Skeletal muscle satellite cell (primary cell): ENCODE results near the gene PGRMC2.
"Not testable (repeated sequence)": the region's sequence is repeated elsewhere in the genome, so short reads cannot be mapped to it uniquely, and the experiment has no call there.

ENCODE experiments used
- H3K27me3 ChIP-seq: 2 replicates; pipeline ENCODE4 v1.7.0; 2013; ENCODE audit warnings: low read length; ENCODE audit not compliant: control insufficient read depth, insufficient read depth
- H3K36me3 ChIP-seq: 2 replicates; pipeline ENCODE4 v1.7.0; 2013; ENCODE audit warnings: mild to moderate bottlenecking, control low read depth, low read length; ENCODE audit not compliant: insufficient read depth
- H3K4me1 ChIP-seq: 2 replicates; pipeline ENCODE4 v1.7.0; 2013; ENCODE audit warnings: low read length; ENCODE audit not compliant: control insufficient read depth, insufficient read depth
- H3K4me2 ChIP-seq: 2 replicates; pipeline ENCODE4 v1.7.0; 2013; ENCODE audit warnings: mild to moderate bottlenecking, low read length
- H3K4me3 ChIP-seq: 2 replicates; pipeline ENCODE4 v1.7.0; 2013; ENCODE audit warnings: low read length
- H3K9ac ChIP-seq: 2 replicates; pipeline ENCODE4 v1.7.0; 2013; ENCODE audit warnings: mild to moderate bottlenecking, low read depth, low read length, moderate library complexity
- H3K9me3 ChIP-seq: replicated peaks from 2 replicates; pipeline ENCODE4 v1.7.0; 2013; ENCODE audit warnings: mild to moderate bottlenecking, control low read depth, low read length

Gene PGRMC2

GRCh38 chr4:128265550-128265949 lies 22.1 kb downstream of the PGRMC2 start:
- not testable (repeated sequence) for H3K9ac ChIP-seq, H3K4me2 ChIP-seq, H3K27me3 ChIP-seq, H3K9me3 ChIP-seq, H3K4me3 ChIP-seq, H3K4me1 ChIP-seq
- H3K36me3 ChIP-seq, result peaks cover 10% of the 10 kb centered on the region

DNA sequence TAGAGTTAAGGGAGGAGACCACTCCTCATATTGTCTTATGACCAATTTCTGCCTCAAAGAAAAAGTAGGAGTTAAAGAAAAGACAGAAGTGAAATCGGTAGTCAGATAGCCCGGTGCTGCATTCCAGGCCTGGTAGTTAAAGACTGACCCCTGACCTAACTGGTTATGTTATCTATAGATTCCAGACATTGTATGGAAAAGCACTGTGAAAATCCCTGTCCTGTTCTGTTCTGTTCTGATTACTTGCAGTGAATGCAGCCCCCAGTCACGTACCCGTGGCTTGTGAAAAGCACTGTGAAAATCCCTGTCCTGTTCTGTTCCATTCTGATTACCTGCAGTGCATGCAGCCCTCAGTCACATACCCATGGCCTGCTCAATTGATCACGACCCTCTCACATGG lies 27.7 kb downstream of the PGRMC2 start:
- H3K4me2 ChIP-seq, H3K36me3 ChIP-seq, H3K27me3 ChIP-seq, H3K4me1 ChIP-seq, H3K9ac ChIP-seq, H3K4me3 ChIP-seq, H3K9me3 ChIP-seq: not testable (repeated sequence)

DNA sequence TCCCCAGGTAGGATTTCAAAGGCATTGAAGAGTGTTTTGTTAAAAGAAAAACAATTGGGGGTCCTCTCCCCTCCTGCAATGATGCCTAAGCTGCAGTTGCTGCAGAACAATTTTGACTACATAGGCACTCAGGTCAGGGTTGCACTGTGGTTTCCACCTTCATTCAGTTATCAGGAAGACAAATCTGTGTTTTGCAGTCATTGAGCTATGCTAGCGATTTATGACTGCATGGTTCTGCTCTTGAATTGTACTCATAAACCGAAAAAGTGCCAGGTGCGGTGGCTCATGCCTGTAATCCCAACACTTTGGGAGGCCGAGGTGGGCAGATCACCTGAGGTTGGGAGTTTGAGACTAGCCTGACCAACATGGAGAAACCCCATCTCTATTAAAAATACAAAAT lies 29.4 kb downstream of the PGRMC2 start:
- H3K9me3 ChIP-seq, H3K27me3 ChIP-seq, H3K36me3 ChIP-seq, H3K4me1 ChIP-seq, H3K9ac ChIP-seq, H3K4me3 ChIP-seq, H3K4me2 ChIP-seq: not testable (repeated sequence)

GRCh38 chr4:128256539-128256938 lies 31.1 kb downstream of the PGRMC2 start:
- H3K4me1 ChIP-seq, result no peaks in the 10 kb centered on the region
- H3K36me3 ChIP-seq, result no peaks in the 10 kb centered on the region
- no peaks in the 10 kb centered on the region for H3K9me3 ChIP-seq
- H3K4me2 ChIP-seq, result no peak overlapping the region
- H3K27me3 ChIP-seq, result no peaks in the 10 kb centered on the region
- no peak overlapping the region for H3K4me3 ChIP-seq
- no peak overlapping the region for H3K9ac ChIP-seq

DNA sequence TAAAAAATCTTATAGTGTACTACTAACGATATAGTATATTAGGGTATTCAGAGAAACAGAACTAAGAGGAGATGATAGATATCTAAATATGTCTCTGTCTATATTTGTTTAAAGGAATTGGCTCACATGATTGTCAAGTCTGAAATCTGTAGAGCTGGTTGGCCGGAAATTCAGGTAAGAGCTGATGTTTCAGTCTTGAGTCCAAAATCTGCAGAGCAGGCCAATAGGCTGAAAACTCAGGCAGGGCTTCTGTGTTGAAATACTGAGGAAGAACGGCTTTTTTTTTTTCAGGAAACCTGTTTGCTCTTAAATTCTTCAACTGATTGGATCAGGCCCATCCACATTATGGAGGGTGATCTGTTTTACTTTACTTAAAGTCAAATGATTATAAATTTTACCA lies 31.7 kb downstream of the PGRMC2 start:
- Histone ChIP-seq H3K9me3 (no peaks in the 10 kb centered on the region), H3K4me2 (no peak overlapping the region), H3K4me3 (no peak overlapping the region), H3K9ac (no peak overlapping the region), H3K36me3 (no peaks in the 10 kb centered on the region), H3K4me1 (no peaks in the 10 kb centered on the region), H3K27me3 (no peaks in the 10 kb centered on the region)

DNA sequence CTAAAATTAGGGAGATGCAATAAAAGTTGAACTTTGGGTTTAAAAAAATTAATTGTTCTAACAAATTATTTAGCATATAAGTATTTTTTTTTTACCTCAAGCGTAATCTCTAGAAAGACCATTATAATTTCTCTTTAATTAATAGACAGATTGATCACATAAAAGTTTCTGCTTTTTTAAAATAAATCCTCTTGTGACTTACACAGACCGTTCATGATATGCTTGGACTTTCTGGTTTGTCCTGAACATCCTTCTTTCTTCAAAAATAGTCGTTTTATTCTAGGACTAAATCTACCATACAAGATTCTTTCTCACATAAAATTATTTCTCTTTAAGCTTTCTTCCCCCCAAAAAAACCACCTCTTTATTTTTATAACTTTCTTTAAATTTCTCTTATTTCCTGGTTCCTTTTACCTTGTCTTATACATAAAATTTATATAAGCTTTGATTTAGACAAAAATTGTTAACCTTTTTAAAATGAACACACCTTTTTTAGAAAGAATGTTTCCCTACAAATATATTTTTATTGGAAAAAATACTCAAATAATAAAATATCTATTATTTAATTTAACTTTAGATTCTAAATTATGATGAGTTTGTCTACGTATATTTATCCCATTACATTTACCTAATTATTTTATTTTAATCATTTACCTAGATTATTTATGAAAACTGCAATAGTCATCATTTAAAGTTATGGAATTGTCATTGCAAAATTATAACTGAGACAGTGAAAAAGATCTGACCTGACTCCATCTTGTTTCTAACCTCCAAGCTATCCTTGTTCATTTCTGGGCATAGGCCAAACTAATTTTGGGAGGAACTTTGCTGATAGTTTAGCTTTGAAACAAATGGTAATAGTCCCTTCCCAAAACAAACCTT lies 37.6 kb downstream of the PGRMC2 start:
- peaks cover 6% of the 10 kb centered on the region for H3K9me3 ChIP-seq
- H3K4me1 ChIP-seq, result no peaks in the 10 kb centered on the region
- no peaks in the 10 kb centered on the region for H3K36me3 ChIP-seq
- no peaks in the 10 kb centered on the region for H3K27me3 ChIP-seq
- no peak overlapping the region for H3K9ac ChIP-seq
- H3K4me3 ChIP-seq, result no peak overlapping the region
- no peak overlapping the region for H3K4me2 ChIP-seq

DNA sequence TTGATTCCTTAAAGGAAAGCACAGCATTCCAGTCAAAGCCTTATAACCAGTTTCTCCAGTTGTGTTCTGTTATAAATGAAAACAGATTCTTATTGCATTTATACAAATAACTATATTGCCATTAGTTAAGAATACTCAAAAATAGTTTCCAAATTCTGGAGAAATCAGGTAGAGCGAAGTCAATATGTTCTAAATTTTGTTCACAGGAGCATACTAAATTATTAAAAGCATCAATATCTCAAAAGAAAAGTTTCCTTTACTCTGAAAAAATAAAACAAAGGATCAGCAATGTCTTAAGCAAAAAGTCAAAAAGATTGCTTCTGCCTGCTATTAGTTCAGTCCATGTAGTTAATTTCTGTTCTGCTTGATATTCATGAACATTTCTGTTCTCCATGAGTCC lies 39.7 kb downstream of the PGRMC2 start:
- H3K4me1 ChIP-seq, result no peaks in the 10 kb centered on the region
- H3K36me3 ChIP-seq, result no peaks in the 10 kb centered on the region
- H3K4me3 ChIP-seq, result no peak overlapping the region

GRCh38 chr4:128245391-128245790 lies 42.2 kb downstream of the PGRMC2 start:
- H3K4me2 ChIP-seq, H3K9ac ChIP-seq, H3K36me3 ChIP-seq, H3K9me3 ChIP-seq, H3K4me3 ChIP-seq, H3K27me3 ChIP-seq: not testable (repeated sequence)
- H3K4me1 ChIP-seq, result peaks cover 20% of the 10 kb centered on the region

More for the DNA sequence above, 39.7 kb downstream of the PGRMC2 start:
- no peak overlapping the region for H3K9ac ChIP-seq
- no peak overlapping the region for H3K4me2 ChIP-seq
- H3K9me3 ChIP-seq, result peaks cover 6% of the 10 kb centered on the region
- no peaks in the 10 kb centered on the region for H3K27me3 ChIP-seq

GRCh38 chr4:128244379-128244778 lies 43.2 kb downstream of the PGRMC2 start:
- Histone ChIP-seq H3K4me1 (peaks cover 20% of the 10 kb centered on the region), H3K9me3 (peaks cover 4% of the 10 kb centered on the region), H3K9ac (no peak overlapping the region), H3K4me3 (no peak overlapping the region), H3K4me2 (no peak overlapping the region), H3K27me3 (no peaks in the 10 kb centered on the region), H3K36me3 (no peaks in the 10 kb centered on the region)

DNA sequence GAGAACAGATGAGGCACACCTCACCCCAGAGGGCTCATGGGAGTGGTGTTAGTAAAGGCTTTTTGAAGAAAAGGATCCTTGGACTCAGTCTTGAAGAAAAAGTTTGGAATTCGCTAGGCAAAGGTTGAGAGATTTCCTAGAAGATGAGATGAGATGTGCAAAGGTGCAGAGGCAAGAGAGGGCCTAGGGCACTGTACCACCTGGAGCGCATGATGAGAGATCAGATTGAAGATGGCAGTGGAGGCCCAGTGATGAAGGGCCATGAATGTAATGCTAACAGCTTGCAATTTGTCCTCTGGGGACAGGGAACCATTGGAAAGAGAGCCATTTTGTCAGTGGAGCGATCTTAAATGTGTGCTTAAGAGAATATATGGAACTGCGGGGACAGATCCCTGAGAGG lies 45.0 kb downstream of the PGRMC2 start:
- no peak overlapping the region for H3K4me3 ChIP-seq

DNA sequence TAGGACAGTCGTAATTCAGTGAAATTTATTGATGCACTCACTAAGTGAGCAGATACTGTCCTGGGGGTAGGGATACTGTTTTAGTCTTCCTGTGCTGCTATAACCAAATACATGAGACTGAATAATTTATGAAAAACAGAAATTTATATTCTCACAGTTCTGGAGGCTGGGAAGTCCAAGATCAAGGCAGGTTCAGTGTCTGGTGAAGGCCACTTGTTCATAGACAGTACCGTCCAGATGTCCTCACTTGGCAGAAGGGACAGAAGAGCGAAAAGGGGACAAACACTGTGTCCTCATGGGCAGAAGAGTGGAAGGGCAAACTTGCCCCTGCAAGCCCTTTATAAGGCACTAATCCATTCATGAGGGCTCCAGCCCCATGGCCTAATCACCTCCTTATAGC lies 45.6 kb downstream of the PGRMC2 start:
- H3K4me2 ChIP-seq, result peak overlapping the region; percentile 57
- H3K36me3 ChIP-seq, result no peaks in the 10 kb centered on the region
- peak overlapping the region; percentile 48 for H3K9ac ChIP-seq
- no peaks in the 10 kb centered on the region for H3K27me3 ChIP-seq
- H3K4me3 ChIP-seq, result no peak overlapping the region
- H3K9me3 ChIP-seq, result no peaks in the 10 kb centered on the region
- H3K4me1 ChIP-seq, result peaks cover 20% of the 10 kb centered on the region

More for the DNA sequence above, 45.0 kb downstream of the PGRMC2 start:
- H3K27me3 ChIP-seq, result no peaks in the 10 kb centered on the region
- H3K36me3 ChIP-seq, result no peaks in the 10 kb centered on the region
- H3K4me1 ChIP-seq, result peaks cover 20% of the 10 kb centered on the region
- H3K9me3 ChIP-seq, result no peaks in the 10 kb centered on the region
- H3K4me2 ChIP-seq, result no peak overlapping the region
- H3K9ac ChIP-seq, result no peak overlapping the region

- Histone ChIP-seq H3K27me3 (no peaks in the 10 kb centered on the region), H3K36me3 (no peaks in the 10 kb centered on the region), H3K9ac (peak overlapping the region; percentile 48), H3K4me1 (peaks cover 20% of the 10 kb centered on the region), H3K4me3 (peak overlapping the region; percentile 20), H3K9me3 (no peaks in the 10 kb centered on the region), H3K4me2 (peak overlapping the region; percentile 57)
Measured at GRCh38 chr4:128241425-128241913, 46.1 kb downstream of the PGRMC2 start.
